CD4-positive, alpha-beta T cell treated with Interleukin-10 for 1 hour (primary cell): Measurements from ENCODE around the gene DTNBP1.

Experiments
- DNase-seq: peaks from one replicate; pipeline ENCODE4 v3.0.0-alpha.2; 2020

DTNBP1 gene

DNA sequence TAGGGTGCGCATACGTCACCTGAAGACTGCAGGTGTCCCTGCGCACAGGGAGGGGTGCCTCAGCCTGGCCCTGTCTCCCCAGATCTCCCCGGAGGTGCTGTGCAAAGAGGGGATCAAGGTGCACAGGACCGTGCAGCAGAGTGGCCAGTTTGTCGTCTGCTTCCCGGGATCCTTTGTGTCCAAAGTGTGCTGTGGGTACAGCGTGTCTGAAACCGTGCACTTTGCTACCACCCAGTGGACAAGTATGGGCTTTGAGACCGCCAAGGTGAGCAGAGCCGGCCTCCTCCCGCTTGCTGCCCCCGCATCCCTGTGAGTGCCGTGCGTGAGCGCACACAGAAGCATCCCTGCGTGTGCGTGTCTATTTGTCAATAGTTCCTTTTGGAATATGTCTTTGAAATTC is 150.7 kb downstream of the DTNBP1 start:
- no peak for DNase-seq

DNA sequence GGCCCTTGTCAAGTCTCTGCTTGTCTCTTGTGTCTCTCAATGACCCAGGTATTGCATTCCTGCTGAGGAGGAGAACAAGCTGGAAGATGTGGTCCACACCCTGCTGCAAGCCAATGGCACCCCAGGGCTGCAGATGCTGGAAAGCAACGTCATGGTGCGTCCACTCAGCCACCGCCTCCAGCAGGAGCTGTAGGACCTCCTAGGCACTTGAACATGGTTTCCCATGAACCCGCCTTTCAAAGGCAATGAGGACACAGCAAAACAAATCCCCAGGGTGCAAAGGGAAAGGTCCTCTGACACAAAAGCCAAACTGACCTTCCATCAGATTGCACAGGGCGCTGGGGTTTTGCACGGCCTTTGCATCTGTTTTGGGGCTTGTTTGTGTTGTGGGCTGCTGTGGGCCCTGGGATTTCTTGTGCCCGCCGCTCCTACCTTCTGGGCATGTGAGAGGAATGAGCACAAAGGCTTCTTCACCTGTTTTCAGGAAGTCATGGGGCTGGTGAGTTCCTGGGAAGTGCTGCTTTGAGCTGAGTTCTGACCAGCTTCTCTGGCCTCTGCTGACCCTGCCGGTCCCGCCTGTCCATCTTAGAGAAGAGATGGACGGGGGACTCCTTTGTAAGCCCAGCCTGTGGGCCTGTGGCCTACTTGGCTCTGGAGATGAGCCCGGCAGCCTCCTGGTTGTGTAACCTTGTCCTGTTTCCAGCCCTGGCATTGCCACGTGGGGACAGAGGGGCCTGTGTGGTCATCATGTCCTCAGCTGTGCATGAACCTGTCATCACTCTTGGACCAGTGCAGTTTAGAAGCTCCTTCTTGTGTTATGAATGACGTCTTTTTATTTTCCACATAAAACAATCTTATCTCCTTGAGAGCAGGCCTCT is 151.3 kb downstream of the DTNBP1 start:
- DNase-seq = no peak

DNA sequence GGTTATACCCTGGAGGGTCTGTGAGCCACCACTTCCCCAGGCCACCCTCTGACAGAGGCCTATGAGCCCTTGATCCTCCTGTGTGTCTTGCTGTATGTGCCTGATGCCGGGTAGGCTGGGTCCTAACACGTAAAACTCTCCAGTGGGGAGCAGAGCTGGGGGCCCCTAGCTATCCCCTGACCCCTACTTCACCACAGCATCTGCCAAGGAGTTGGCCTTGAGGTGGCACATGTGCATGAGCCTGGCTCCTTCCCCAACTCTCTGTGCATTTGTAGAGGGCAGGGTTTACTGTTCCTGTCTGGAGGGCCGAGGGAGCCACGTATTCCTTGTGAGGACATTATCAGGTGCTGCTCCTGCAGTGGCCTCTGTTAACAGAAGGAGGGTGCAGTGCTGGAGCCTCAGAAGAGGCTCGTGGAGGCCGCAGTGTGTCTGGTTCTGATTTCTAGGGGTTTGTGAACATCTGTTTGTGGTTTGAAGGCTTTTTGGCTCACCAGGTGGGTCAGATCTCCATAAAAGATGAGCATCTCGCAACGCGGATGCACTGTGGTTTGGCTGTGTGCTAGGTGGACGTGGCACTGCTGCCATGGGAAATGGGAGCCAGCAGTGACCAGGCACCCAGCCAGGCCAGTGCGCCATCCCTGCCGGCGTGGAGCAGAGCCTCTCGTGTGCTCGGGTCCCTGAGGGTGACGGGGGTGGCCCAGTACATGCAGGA is 152.1 kb downstream of the DTNBP1 start:
- no peak for DNase-seq

DNA sequence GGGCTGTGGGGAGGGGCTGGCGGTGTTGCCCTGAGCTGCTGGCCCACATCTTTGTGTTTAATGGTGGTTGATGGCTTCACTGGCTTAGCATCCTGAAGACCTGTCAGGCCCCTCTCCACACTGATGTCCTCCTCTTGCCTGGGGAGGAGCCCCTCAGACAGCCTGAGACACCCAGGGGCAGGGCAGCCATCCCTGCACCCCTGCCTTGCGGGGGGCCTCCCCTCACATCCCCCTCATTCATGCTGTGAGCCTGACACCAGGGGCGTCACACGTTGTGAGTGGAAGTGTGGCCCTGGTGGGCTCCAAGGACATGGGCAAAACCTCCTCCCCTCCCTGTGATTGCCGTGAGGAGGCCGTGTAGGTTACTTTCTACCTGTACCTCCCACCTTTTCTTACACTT is 152.7 kb downstream of the DTNBP1 start:
- DNase-seq = no peak

DNA sequence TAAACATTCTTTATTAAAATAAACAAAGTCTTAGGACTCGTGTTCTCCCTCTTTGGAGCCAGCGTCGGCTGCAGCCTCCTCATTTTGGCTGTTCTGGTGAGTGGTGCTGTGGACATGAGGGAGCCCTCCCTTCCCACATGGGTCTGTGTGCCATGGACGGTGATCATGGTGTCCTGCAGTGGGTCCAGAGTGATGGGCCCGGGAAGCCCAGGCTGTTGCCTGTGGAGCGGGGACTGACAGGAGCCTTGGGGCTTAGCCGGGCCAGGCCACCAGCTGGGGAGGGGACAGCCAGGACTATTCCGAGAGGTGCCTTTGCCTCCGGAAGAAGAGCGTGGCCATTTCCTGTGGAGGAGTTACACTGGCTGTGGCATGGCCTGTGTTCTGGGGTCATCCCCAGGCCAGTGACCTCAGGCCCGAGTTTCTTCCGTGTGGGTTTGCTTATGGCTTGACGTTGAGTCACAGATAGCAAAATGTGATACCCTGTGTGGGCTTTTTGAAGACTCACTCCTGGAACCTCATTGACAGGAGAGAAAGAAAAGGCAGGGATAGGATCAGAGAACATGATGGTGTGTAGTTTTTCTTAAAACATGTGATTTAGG is 153.4 kb downstream of the DTNBP1 start:
- no peak for DNase-seq

DNA sequence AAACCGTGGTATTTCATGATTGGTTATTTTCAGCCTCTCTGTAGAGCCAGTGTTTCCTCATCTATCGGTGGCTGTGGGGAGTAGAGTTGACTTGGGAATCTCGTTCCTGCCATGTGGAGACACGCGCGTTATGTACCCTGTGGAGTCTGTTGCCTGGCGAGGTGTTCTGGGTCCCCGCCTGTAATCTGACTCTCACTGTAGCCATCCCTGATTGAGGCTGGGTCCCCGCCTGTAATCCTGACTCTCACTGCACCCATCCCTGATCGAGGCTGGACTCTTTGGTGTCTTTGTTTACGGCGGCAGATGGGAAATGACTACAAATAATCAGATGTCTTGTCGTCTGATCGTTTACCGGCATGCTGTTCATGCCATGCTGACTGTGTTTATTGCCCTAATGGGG is 153.9 kb downstream of the DTNBP1 start:
- no peak for DNase-seq

DNA sequence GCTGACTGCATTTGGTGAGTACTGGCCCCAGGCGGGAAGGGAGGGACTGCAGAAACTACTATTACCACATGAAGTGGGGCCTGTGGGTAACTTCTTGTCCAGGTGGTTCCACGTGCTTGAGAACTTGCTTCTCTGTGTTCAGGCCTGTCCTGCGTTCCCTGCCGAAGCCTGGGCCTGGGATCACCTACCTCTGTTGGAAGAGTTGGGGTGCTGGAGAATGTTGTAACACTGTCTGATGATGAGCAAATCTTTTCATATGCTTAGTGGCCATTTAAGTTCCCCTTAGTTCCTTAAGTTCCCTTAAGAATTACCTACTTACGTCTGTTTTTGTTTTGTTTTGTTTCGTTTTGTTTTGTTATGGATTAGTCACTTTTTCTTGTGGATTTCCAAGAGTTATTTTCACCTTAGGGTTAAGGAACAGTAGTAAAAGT is 154.4 kb downstream of the DTNBP1 start:
- no peak for DNase-seq

DNA sequence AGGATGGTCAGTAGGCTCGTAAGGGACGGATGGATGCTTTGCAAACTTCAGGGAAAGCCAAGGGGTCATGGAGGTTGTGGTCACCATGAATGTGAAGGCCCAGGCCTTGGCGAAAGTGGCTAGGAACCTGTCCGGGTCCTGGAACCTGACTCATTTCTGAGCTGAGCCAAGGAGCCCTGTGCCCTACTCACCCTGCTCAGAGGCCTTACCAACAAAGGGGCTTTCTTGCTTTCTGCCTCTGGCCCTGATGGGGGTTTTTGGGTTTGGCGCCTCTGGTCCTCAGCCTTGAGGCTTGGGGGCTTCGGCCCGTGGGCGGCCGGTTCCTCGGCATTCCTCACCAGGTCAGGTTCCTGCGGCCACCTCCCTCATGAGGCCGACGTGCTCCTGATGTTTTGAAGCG is 155.1 kb downstream of the DTNBP1 start:
- no peak for DNase-seq

DNA sequence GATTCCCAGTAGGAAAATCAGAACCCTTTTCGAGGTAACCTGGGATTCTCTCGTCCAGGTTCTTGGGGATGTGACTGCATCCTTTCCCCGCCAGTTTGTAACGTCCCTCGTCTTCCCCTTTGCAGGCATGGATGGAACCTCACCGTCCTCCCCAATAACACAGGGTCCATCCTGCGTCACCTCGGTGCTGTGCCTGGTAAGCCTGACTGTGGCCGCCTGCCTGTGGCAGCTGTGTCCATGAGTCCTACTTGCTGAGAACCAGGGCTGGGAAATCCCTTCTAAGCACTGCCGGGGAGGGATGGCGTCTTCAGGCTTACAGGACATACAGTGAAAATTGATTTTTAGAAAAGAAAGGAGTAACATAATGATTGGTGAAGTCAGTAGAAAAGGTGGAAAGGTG is 155.6 kb downstream of the DTNBP1 start:
- no peak for DNase-seq

DNA sequence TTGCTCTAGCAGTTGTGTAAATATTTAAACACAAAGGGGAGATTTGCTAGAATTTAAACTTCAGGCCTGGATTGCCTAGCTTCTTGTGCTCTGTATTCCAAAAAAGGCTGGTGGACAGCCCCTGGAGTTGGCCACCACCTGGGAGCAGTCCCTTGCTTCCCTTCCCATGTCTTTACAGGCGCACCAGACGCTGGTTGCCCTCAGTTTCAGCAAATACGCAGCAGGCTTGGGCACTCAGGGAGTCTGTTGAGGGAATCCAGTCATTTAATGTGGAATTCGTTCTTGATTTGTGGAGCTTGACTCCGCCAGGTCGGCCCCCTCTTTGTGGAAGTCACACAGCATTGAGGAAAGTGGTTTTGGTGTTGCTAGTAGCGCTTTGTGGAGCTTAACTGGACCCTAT is 156.8 kb downstream of the DTNBP1 start:
- no peak for DNase-seq

DNA sequence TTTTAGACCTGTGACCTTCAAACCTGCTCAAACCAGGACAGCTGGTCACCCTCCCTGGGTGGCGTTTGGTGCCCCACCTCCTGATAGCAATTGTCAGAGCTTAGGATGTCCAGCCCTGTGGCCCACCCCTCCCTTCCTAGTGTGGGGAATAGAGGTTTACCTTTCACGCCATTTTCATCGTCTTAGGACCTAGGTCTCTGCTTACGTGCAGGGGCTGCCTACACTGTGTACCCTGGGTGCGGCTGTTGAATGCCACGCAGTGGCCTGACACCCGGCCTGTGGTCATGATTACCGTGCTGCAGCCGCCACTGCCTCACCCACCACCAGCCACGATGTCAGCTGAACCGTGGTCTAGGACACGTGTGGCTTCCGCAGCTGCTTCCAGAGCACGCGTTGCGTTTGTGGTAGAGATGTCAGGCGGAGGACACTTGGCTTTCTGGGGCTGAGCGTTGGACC is 157.3 kb downstream of the DTNBP1 start:
- no peak for DNase-seq

DNA sequence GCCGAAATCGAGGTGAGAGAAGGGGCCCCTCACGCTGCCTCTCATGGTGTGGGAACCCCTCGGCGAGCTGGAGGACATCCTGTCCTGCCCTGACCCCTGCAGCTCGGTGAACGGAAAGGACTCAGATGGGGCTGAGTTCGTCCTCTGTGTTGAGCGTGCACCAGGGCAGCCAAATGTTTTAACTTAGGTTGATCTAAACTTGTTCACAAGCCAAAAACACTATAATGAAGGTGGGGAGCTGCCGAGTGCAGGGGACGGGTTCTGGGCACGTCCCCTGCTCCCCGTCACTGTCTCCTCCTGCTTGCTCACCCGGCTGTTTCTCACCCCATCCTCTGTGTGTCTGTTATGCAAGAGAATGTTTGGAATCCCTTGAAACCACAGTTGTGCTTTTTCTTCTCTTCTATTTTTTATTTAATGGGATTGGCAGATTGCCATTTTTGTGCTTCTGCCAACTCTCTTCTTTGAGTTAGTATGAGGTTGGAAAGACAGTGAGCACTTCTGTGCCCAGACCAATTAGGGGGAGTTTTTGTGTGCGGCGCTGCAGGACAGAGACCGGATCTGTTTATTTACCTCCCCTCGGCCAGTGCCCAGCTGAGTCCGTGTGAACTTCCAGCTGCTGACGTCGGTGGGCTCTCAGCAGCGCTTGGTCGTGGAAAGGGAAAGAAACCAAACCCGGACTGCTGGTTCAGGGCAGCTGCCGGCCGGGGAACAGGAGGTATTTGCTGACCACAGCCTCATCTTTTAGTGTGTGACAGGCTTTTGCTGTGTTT is 158.1 kb downstream of the DTNBP1 start:
- DNase-seq = no peak

DNA sequence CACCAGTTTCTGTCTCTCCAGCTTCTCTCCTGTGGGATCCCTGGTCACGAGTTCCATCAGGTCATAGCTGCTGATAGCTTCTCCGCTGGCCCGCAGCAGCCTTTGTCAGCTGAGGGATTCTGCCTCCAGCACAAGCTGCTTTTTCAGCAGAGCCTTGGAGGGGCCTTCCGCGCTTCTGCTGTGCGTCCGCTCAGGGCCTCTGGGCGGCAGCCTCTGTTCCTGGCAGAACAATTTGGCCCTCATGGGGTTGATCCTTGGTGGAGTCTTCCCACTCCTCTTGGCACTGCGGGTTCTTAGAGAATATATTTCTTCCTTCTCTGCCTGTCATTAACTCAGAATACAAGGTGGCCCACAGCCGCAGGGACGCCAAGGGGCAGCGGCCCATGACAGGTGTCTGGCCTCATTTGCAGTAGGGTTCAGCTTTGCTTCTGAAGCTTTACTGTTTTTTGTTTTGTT is 158.8 kb downstream of the DTNBP1 start:
- DNase-seq = no peak

DNA sequence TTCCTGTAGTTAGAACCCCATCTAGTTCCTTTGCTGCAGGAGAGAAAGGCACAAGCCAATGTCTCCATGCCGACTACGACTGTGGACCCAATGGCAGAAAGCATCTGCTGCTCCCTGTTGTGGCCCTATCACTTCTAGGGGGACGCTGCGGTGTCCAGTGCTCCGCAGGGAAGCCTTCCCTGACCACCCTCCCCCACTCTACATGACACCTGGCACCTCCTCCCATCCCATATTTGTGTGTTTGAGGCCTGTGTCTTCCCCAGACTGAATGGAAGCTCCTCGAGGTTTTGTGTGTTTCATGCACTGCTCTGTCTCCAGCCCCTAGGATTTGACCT is 159.5 kb downstream of the DTNBP1 start:
- no peak for DNase-seq

DNA sequence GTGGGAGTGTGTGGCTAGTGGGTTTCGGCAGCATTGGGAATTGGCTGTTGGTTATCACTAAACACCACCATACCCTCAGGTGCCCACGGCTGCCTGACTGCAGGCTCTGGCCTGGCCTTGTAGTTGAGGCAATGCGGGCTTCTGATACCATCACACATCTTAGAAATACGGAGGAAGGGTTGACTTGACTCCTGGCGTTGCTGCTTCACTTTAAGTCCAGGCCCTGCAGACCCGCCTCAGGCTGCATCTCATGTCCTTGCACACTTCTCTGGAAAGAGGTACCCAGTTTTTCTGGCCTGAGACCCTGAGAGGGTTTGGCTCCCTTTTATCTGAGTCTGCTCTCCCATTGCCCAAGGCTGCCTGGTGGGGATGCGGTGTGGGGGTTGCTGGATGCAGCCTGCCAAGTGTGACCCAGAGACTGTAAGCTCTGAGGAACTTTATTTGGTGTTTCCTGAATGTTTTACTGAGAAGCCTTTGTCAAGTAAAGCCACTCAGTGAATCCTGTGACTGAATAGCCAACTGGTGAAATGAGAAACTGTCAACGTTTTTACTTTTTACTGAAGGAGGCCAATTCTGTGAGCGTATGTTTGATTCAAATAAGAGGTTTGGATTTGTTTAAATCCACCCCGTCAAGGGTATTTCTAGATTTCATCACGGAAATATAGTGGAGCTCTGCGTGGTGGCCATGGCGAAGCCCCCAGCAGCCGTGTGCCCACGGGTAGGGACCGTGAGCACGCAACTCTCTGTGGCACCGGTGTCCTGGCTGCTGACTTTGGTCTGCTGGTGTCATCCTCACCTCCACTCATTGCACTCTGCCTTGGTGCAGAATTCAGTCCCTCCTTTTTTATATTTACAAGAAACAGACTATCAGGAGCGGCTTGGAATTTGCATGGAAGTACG is 160.1 kb downstream of the DTNBP1 start:
- no peak for DNase-seq

DNA sequence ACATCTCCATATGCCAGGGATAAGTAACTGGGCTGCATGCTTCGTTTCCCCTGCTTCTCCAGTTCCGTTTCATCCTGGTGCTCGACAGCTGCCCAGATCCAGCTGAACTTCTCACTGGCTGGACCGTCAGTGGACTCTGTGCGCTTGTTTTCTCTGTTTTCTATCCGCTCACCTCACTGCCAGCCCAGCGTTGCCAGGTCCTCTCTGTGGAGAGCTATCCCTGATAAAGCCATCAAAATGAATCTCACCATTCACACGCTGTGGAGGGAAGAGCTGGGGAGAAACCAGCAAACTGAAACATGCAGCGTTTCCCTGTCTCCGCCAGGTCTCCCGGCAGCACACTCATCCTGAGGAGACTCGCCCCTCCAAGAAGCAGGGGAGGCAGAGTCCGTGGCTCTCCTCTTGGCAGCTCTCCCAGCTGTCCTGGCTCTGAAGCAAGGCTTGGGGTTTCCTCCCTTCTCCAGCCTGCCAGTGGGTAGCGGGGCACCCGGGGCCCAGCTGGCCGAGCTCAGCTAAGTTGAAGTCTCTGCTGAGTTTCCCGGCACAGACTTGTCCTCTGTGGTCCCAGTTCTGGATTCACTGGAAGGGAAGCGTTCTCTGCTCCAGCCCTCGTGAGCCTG is 160.9 kb downstream of the DTNBP1 start:
- no peak for DNase-seq

DNA sequence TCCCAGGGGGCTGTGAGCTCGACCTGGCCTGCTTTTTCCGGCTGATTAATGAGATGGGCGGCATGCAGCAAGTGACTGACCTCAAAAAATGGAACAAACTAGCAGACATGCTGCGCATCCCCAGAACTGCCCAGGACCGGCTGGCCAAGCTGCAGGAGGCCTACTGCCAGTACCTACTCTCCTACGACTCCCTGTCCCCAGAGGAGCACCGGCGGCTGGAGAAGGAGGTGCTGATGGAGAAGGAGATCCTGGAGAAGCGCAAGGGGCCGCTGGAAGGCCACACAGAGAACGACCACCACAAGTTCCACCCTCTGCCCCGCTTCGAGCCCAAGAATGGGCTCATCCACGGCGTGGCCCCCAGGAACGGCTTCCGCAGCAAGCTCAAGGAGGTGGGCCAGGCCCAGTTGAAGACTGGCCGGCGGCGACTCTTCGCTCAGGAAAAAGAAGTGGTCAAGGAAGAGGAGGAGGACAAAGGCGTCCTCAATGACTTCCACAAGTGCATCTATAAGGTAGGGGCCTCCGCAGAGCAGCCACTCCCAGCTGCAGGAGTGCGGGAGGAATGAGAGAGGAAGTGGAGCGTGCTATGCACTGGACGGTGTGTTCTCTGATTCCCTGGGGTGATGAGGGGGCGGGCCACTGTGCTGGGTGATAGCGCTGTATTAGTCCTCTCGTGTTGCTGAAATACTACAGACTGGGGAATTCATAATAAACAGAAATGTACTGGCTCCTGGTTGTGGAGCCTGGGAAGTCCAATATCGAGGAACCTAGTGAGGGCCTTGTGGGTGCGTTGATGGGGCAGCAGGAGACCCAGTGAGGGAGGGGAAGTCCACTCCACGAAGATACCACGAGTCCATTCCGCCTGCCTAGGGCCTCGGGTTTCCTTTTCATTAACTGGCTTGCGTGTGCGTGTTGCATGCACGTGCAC is 161.7 kb downstream of the DTNBP1 start:
- DNase-seq = no peak

DNA sequence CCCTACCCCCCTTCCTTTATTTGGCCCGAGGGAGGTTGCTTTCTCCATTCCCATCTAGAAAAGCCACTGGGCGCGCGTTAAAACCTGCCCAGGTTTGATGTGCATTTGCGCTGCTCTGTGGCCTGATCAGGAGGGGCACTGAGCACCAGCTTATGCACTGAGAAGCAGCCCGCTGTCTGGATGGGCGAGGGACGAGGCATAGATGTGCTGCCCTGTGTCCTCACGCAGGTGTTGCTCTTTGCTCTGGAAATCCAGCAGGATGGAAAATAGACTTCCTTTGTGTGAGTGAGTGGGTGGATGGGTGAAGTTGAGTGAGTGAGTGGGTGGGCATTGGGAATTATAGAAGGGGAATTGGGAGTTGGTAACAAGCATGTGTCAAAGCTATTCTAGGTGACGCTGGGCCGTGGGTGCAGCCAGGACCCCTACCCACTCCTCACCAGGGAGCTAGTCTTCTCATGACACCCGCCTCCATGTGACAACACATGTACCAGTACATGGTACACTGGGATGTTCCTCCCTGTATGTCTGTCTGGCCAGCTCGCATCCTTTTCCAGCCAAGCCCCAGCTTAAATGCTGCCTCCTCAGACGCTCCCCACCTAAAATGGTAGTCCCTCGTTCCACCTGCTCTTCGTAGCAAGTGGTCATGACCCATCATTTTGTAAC is 162.6 kb downstream of the DTNBP1 start:
- no peak for DNase-seq

DNA sequence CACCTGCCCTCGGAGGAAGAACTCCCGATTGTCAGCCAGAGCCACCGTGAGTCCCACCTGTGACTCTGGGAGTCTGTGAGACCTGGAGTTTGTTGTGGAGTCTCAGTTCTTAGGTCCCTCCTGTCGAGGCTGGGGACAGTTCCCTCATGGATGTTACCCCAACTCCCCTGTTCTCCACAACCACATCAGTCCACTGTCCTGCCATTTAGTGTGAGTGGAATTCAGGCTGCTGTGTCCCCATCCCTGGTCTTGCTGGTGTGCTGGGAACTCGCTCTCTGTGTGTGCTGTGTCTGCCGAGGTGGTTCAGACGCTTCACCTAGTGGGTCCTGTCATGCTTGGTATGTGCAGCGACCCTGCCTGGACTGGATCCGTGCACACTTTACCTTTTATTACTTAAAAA is 163.2 kb downstream of the DTNBP1 start:
- DNase-seq = no peak

DNA sequence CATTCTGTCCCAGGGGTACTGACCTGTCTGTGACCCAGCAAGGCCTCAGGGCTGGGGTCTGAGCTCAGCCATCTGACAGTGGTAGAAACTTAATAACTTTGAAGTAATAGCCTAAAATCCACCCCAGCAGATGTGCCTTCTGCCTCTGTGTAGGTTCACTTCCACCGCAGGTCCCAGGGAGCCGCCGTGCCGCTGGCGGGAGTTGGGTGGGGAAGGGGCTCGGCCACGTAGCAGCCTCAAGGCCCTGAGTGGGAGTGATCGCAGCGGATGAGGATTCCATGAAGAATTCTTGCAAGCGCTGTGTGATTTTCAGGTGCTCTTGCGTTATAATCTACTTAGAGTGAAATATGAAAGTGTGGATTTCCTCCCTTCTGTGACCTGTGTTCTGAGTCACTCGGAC is 163.7 kb downstream of the DTNBP1 start:
- DNase-seq = no peak
